Neural cell (in vitro differentiated cells): ENCODE data around the gene PRSS27. TPM values are rescaled to one million over a fixed set of nuclear protein-coding genes. Genes with fewer than 3 reads are reported as not detected.

Experiments used
- H2AFZ ChIP-seq: fragments of 200-600, 300-800 bp; sonication (generic), shearing (Covaris generic); 2 replicates; pipeline ENCODE4 v1.6.0; 2014; ENCODE audit warnings: low read depth, mild to moderate bottlenecking, antibody characterized with exemption, low read length, moderate library complexity
- H3F3A ChIP-seq: fragments of 200-600 bp; shearing (Covaris generic); 2 replicates; pipeline ENCODE4 v1.6.1; 2016; ENCODE audit warnings: mild to moderate bottlenecking, moderate library complexity, mixed read lengths, antibody characterized with exemption, low read length; ENCODE audit not compliant: insufficient read depth, poor library complexity, severe bottlenecking
- H3K27ac ChIP-seq: fragments of 200-600, 300-800 bp; sonication (generic), shearing (Covaris generic); 2 replicates; pipeline ENCODE4 v1.5.1; 2014; ENCODE audit warnings: mild to moderate bottlenecking, low read length, moderate library complexity
- H3K27me3 ChIP-seq: fragments of 300-800, 200-600 bp; sonication (generic), shearing (Covaris generic); 2 replicates; pipeline ENCODE4 v1.6.0; 2014; ENCODE audit warnings: mild to moderate bottlenecking, low read depth, low read length, moderate library complexity; ENCODE audit not compliant: insufficient read depth
- H3K36me3 ChIP-seq: fragments of 300-800, 200-600 bp; sonication (generic), shearing (Covaris generic); 2 replicates; pipeline ENCODE4 v1.5.1; 2014; ENCODE audit warnings: mild to moderate bottlenecking, antibody characterized with exemption, low read length, moderate library complexity; ENCODE audit not compliant: insufficient read depth
- H3K4me2 ChIP-seq: fragments of 300-800, 200-600 bp; sonication (generic), shearing (Covaris generic); 2 replicates; pipeline ENCODE4 v1.6.0; 2014; ENCODE audit warnings: mild to moderate bottlenecking, low read length
- H3K4me3 ChIP-seq: fragments of 300-800, 200-600 bp; sonication (generic), shearing (Covaris generic); 2 replicates; pipeline ENCODE4 v1.5.1; 2014; ENCODE audit warnings: mild to moderate bottlenecking, low read length, moderate library complexity
- H3K79me2 ChIP-seq: fragments of 200-600 bp; shearing (Covaris generic); replicated peaks from 2 replicates; pipeline ENCODE4 v1.6.0; 2014; ENCODE audit warnings: mild to moderate bottlenecking, low read length, moderate library complexity; ENCODE audit not compliant: insufficient read depth
- H3K9ac ChIP-seq: fragments of 300-800, 200-600 bp; sonication (generic), shearing (Covaris generic); 2 replicates; pipeline ENCODE4 v1.6.1; 2016; ENCODE audit warnings: mild to moderate bottlenecking, low read length, mixed read lengths
- H3K9me2 ChIP-seq: fragments of 200-600 bp; shearing (Covaris generic); 2 replicates; pipeline ENCODE4 v1.6.1; 2016; ENCODE audit warnings: mild to moderate bottlenecking, low read length, mixed read lengths; ENCODE audit not compliant: insufficient read depth
- H3K9me3 ChIP-seq: fragments of 200-600, 300-800 bp; sonication (generic), shearing (Covaris generic); 2 replicates; pipeline ENCODE4 v1.6.1; 2016; ENCODE audit warnings: mild to moderate bottlenecking, mixed run types, low read length, moderate library complexity, mixed read lengths
- H4K20me1 ChIP-seq: fragments of 200-600 bp; shearing (Covaris generic); 2 replicates; pipeline ENCODE4 v1.6.1; 2016; ENCODE audit warnings: mild to moderate bottlenecking, mixed run types; ENCODE audit not compliant: insufficient read depth
- EP300 ChIP-seq: fragments of 450-650 bp; conservative IDR thresholded peaks from 2 replicates; pipeline ENCODE4 v1.6.1; 2014; ENCODE audit warnings: antibody characterized with exemption, mild to moderate bottlenecking, moderate library complexity; ENCODE audit not compliant: poor library complexity, severe bottlenecking
- EZH2 ChIP-seq: fragments of 200-600, 300-800 bp; shearing (Covaris generic), sonication (generic); IDR thresholded peaks from 2 replicates; pipeline ENCODE4 v1.6.1; 2014; ENCODE audit warnings: antibody characterized with exemption, low read length, borderline replicate concordance, mild to moderate bottlenecking; ENCODE audit not compliant: insufficient read depth, poor library complexity, severe bottlenecking
- MXI1 ChIP-seq: fragments of 450-650 bp; conservative IDR thresholded peaks from 2 replicates; pipeline ENCODE4 v1.6.1; 2014; ENCODE audit warnings: antibody characterized with exemption, mild to moderate bottlenecking; ENCODE audit not compliant: poor library complexity, severe bottlenecking
- POLR2AphosphoS5 ChIP-seq: IDR thresholded peaks from 2 replicates; pipeline ENCODE4 v1.6.1; 2012
- RAD21 ChIP-seq: fragments of 450-650 bp; conservative IDR thresholded peaks from 2 replicates; pipeline ENCODE4 v1.6.1; 2014; ENCODE audit warnings: antibody characterized with exemption, mild to moderate bottlenecking, moderate library complexity
- REST ChIP-seq: IDR thresholded peaks from 2 replicates; pipeline ENCODE4 v1.6.1; 2012; ENCODE audit warnings: borderline replicate concordance
- SMC3 ChIP-seq: fragments of 450-650 bp; conservative IDR thresholded peaks from 2 replicates; pipeline ENCODE4 v1.6.1; 2014; ENCODE audit warnings: antibody characterized with exemption, mild to moderate bottlenecking, moderate library complexity; ENCODE audit not compliant: poor library complexity
- TAF1 ChIP-seq: IDR thresholded peaks from 2 replicates; pipeline ENCODE4 v1.6.1; 2012; ENCODE audit warnings: low read depth
- polyA plus RNA-seq: library from polyadenylated mRNA; depleted of rRNA; stranded (reverse); fragments of >200 nt; gene quantifications from 2 replicates; pipeline ENCODE4 v1.2.3, GENCODE V29; 2014
- TF ChIP-seq, protein P1 (sequence below): fragments of 450-650 bp; IDR thresholded peaks from 2 replicates; pipeline ENCODE4 v1.5.1; 2014; ENCODE audit warnings: antibody characterized with exemption, mild to moderate bottlenecking, moderate library complexity; ENCODE audit not compliant: poor library complexity, severe bottlenecking

The PRSS27 gene
- polyA plus RNA-seq, 1 donor from 2014 or later = 5.9 TPM

DNA sequence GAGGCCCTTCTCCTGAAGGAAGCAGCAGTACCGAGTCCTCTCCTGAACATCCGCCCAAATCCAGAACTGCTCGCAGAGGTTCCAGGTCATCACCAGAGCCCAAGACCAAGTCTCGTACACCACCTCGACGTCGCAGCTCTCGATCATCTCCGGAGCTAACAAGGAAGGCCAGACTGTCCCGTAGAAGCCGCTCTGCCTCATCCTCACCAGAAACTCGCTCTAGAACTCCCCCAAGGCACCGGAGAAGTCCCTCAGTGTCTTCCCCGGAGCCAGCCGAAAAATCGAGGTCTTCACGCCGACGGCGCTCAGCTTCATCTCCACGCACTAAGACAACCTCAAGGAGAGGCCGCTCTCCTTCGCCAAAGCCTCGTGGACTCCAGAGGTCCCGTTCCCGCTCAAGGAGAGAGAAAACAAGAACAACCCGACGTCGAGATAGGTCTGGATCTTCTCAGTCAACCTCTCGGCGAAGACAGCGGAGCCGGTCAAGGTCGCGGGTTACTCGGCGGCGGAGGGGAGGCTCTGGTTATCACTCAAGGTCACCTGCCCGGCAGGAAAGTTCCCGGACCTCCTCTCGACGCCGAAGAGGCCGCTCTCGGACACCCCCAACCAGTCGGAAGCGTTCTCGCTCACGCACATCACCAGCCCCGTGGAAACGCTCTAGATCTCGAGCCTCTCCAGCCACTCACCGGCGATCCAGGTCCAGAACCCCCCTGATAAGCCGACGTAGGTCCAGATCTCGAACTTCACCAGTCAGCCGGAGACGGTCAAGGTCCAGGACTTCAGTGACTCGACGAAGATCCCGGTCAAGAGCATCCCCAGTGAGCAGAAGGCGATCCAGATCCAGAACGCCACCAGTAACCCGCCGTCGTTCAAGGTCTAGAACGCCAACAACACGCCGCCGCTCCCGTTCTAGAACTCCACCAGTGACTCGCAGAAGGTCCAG, 45.7 kb upstream of the PRSS27 start:
- Histone ChIP-seq H3K27me3 (no peaks in the 10 kb centered on the region), H3K9ac (no peak overlapping the region), H3F3A (no peaks in the 10 kb centered on the region), H3K4me2 (no peak overlapping the region), H3K4me3 (no peak overlapping the region), H3K9me3 (peaks cover 26% of the 10 kb centered on the region), H4K20me1 (no peaks in the 10 kb centered on the region), H2AFZ (no peak overlapping the region), H3K79me2 (peaks cover 19% of the 10 kb centered on the region), H3K36me3 (peaks cover 59% of the 10 kb centered on the region), H3K27ac (no peak overlapping the region), H3K9me2 (no peaks in the 10 kb centered on the region)
- TF ChIP-seq REST (no peak), EP300 (no peak), POLR2AphosphoS5 (peak; percentile 15)

DNA sequence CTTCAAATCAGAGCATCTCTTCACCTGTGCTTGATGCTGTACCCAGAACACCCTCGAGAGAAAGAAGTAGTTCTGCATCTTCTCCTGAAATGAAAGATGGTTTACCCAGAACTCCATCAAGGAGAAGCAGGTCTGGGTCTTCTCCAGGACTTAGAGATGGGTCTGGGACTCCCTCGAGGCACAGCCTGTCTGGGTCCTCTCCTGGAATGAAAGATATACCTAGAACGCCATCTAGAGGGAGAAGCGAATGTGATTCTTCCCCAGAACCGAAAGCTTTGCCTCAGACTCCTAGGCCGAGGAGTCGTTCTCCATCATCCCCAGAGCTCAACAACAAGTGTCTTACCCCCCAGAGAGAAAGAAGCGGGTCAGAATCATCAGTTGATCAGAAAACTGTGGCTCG, 44.7 kb upstream of the PRSS27 start:
- no peak for TF ChIP-seq RAD21
- no peak for TF ChIP-seq SMC3
- no peak for TF ChIP-seq TAF1
- no peak for TF ChIP-seq MXI1
- no peak for TF ChIP-seq REST
- no peak for TF ChIP-seq EP300
- no peak for TF ChIP-seq EZH2
- TF ChIP-seq, protein P1, sequence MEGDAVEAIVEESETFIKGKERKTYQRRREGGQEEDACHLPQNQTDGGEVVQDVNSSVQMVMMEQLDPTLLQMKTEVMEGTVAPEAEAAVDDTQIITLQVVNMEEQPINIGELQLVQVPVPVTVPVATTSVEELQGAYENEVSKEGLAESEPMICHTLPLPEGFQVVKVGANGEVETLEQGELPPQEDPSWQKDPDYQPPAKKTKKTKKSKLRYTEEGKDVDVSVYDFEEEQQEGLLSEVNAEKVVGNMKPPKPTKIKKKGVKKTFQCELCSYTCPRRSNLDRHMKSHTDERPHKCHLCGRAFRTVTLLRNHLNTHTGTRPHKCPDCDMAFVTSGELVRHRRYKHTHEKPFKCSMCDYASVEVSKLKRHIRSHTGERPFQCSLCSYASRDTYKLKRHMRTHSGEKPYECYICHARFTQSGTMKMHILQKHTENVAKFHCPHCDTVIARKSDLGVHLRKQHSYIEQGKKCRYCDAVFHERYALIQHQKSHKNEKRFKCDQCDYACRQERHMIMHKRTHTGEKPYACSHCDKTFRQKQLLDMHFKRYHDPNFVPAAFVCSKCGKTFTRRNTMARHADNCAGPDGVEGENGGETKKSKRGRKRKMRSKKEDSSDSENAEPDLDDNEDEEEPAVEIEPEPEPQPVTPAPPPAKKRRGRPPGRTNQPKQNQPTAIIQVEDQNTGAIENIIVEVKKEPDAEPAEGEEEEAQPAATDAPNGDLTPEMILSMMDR = no peak
- TF ChIP-seq POLR2AphosphoS5 = no peak
- no peaks in the 10 kb centered on the region for H4K20me1 ChIP-seq
- no peak overlapping the region for H3K27ac ChIP-seq
- peaks cover 25% of the 10 kb centered on the region for H3K79me2 ChIP-seq
- no peak overlapping the region for H3K4me3 ChIP-seq
- peaks cover 26% of the 10 kb centered on the region for H3K9me3 ChIP-seq
- no peak overlapping the region for H2AFZ ChIP-seq
- no peaks in the 10 kb centered on the region for H3K9me2 ChIP-seq
- H3K4me2 ChIP-seq = no peak overlapping the region
- no peaks in the 10 kb centered on the region for H3F3A ChIP-seq
- peaks cover 66% of the 10 kb centered on the region for H3K36me3 ChIP-seq
- H3K9ac ChIP-seq = no peak overlapping the region
- H3K27me3 ChIP-seq = no peaks in the 10 kb centered on the region
